Sigmoid colon (tissue), 7 donors: ENCODE measurements around the gene ERFL. TPM values are rescaled to one million over a fixed set of nuclear protein-coding genes. Genes with fewer than 3 reads are reported as not detected.

Source experiments
- DNase-seq: peaks from one replicate; pipeline ENCODE4 v3.0.0-alpha.2; 2019
- H3K27ac ChIP-seq, 4 donors: fragments of 200-600 bp; sonication (generic); one replicate each; pipeline ENCODE4 v1.5.1; 2016 to 2019; ENCODE audit warnings: mild to moderate bottlenecking in 1 of 4
- H3K27me3 ChIP-seq, 3 donors: fragments of 200-600 bp; sonication (generic); one replicate each; pipeline ENCODE4 v1.5.1; 2019; ENCODE audit warnings: mild to moderate bottlenecking in 1 of 3
- H3K36me3 ChIP-seq, 4 donors: fragments of 200-600 bp; sonication (generic); one replicate each; pipeline ENCODE4 v1.5.1; 2016 to 2019
- H3K4me1 ChIP-seq, 4 donors: fragments of 200-600 bp; sonication (generic); one replicate each; pipeline ENCODE4 v1.5.1; 2017 to 2019
- H3K4me3 ChIP-seq, 4 donors: fragments of 200-600 bp; sonication (generic); one replicate each; pipeline ENCODE4 v1.5.1; 2017 to 2019; ENCODE audit warnings: mild to moderate bottlenecking in 2 of 4, moderate library complexity in 1 of 4
- H3K9me3 ChIP-seq, 4 donors: fragments of 200-600 bp in 3 of 4; sonication (generic) in 3 of 4; one replicate each; pipeline versions ENCODE4 v1.5.1 to v1.6.1; 2013 to 2019
- CTCF ChIP-seq, 4 experiments: fragments of 450-650 bp in 3 of 4; fragments of 200-600 bp in 1 of 4; IDR thresholded peaks; one replicate each; pipeline ENCODE4 v1.5.1; 2016 to 2019; ENCODE audit warnings: antibody characterized with exemption in 4 of 4, mild to moderate bottlenecking in 3 of 4, moderate library complexity in 2 of 4
- EP300 ChIP-seq, 4 donors: sonication (generic); formaldehyde crosslinking; IDR thresholded peaks; one replicate each; pipeline ENCODE4 v1.6.1; 2017; ENCODE audit warnings: antibody characterized with exemption in 4 of 4
- POLR2A ChIP-seq, 2 donors: fragments of 450-650 bp; IDR thresholded peaks; one replicate each; pipeline ENCODE4 v1.6.1; 2016; ENCODE audit warnings: antibody characterized with exemption in 2 of 2, mild to moderate bottlenecking in 2 of 2, moderate library complexity in 2 of 2
- POLR2AphosphoS5 ChIP-seq, 4 donors: sonication (generic); formaldehyde crosslinking; IDR thresholded peaks; one replicate each; pipeline ENCODE4 v1.6.1; 2017; ENCODE audit warnings: antibody characterized with exemption in 4 of 4
- WGBS, 2 donors: extraction: QIAGEN DNeasy Blood & Tissue Kit; methylation state at CpG; one replicate each; pipeline ENCODE4 v1.1.7; 2013; 5-methylcytosine and 5-hydroxymethylcytosine counted together
- intact Hi-C: fragments of 100-400 bp; cut with DNase I; formaldehyde crosslinking; loops from one replicate; pipeline ENCODE4 v1.15.1; 2023
- polyA plus RNA-seq, 3 donors: library from polyadenylated mRNA; stranded (reverse); fragments of 200-250 nt; gene quantifications; one replicate each; pipeline ENCODE4 v1.2.3, GENCODE V29; 2013
- total RNA-seq, 4 donors: library from RNA; depleted of rRNA; stranded (reverse); fragments of >200 nt; gene quantifications; one replicate each; pipeline ENCODE4 v1.1.0, GENCODE V29; 2016
- donor health status: healthy with polysubstance abuse.
- donor health status: Bipolar disorder and iron deficiency.
- donor health status: healthy.

Gene ERFL
- total and polyA plus RNA-seq, 7 donors: 1.3 TPM; not detected in 6

GRCh38 chr19:41897820-41898219 lies 30.4 kb downstream of the ERFL start:
- Histone ChIP-seq H3K4me3 (no peak overlapping the region), H3K27me3 (no peaks in the 10 kb centered on the region), H3K9me3 (no peaks in the 10 kb centered on the region), H3K36me3 (peaks cover 35 to 87% (median 58%) of the 10 kb centered on the region in 4 donors), H3K4me1 (no peaks in the 10 kb centered on the region), H3K27ac (no peak overlapping the region)
- TF ChIP-seq POLR2AphosphoS5 (IDR thresholded peaks at IDR 0.05): no peak
- TF ChIP-seq EP300 (IDR thresholded peaks at IDR 0.05): no peak
- WGBS, 2 donors: 93% methylated on average over 24 of the region's 24 CpGs
- intact Hi-C loops: no loop called here
- DNase-seq: no peak

- TF ChIP-seq CTCF (IDR thresholded peaks at IDR 0.05) (no peak), POLR2AphosphoS5 (IDR thresholded peaks at IDR 0.05) (no peak)
- H3K36me3 ChIP-seq: peaks cover 31 to 86% (median 59%) of the 10 kb centered on the region in 4 donors
- WGBS, 2 donors: 94 to 98% methylated on average over 3 of the region's 3 CpGs
- H3K27me3 ChIP-seq: no peaks in the 10 kb centered on the region
- H3K4me1 ChIP-seq: no peaks in the 10 kb centered on the region
- no peak for DNase-seq
- intact Hi-C loops: no loop called here
- H3K4me3 ChIP-seq: no peak overlapping the region
- no peaks in the 10 kb centered on the region for H3K9me3 ChIP-seq
- H3K27ac ChIP-seq: no peak overlapping the region
Measured at GRCh38 chr19:41897181-41897580, 31.1 kb downstream of the ERFL start.

- 90 to 97% methylated on average over 1 of the region's 1 CpG for WGBS, 2 donors
Measured at GRCh38 chr19:41896581-41896942, 31.7 kb downstream of the ERFL start.

GRCh38 chr19:41895745-41896580 lies 32.3 kb downstream of the ERFL start:
- DNase-seq: no peak
- intact Hi-C loops: no loop called here
- Histone ChIP-seq H3K36me3 (peaks cover 22 to 82% (median 54%) of the 10 kb centered on the region in 4 donors), H3K4me3 (no peak overlapping the region), H3K9me3 (no peaks in the 10 kb centered on the region), H3K27ac (no peak overlapping the region), H3K27me3 (no peaks in the 10 kb centered on the region), H3K4me1 (no peaks in the 10 kb centered on the region)
- WGBS, 2 donors: 87% methylated on average over 19 of the region's 19 CpGs
- no peak for TF ChIP-seq EP300 (IDR thresholded peaks at IDR 0.05)
- TF ChIP-seq POLR2AphosphoS5 (IDR thresholded peaks at IDR 0.05): no peak
- no peak for TF ChIP-seq CTCF (IDR thresholded peaks at IDR 0.05)
- no peak for TF ChIP-seq POLR2A (IDR thresholded peaks at IDR 0.05)

More at GRCh38 chr19:41896581-41896942, 31.7 kb downstream of the ERFL start:
- TF ChIP-seq CTCF (IDR thresholded peaks at IDR 0.05) (no peak), POLR2A (IDR thresholded peaks at IDR 0.05) (no peak), POLR2AphosphoS5 (IDR thresholded peaks at IDR 0.05) (no peak), EP300 (IDR thresholded peaks at IDR 0.05) (no peak)
- Histone ChIP-seq H3K4me1 (no peaks in the 10 kb centered on the region), H3K27ac (no peak overlapping the region), H3K36me3 (peaks cover 25 to 86% (median 57%) of the 10 kb centered on the region in 4 donors), H3K9me3 (no peaks in the 10 kb centered on the region), H3K27me3 (no peaks in the 10 kb centered on the region), H3K4me3 (no peak overlapping the region)
- DNase-seq: no peak
- intact Hi-C loops: no loop called here

- H3K9me3 ChIP-seq: no peaks in the 10 kb centered on the region
- intact Hi-C loops: no loop called here
- H3K4me1 ChIP-seq: no peaks in the 10 kb centered on the region
- H3K4me3 ChIP-seq: no peak overlapping the region
- TF ChIP-seq EP300 (IDR thresholded peaks at IDR 0.05) (no peak), POLR2AphosphoS5 (IDR thresholded peaks at IDR 0.05) (no peak), POLR2A (IDR thresholded peaks at IDR 0.05) (no peak), CTCF (IDR thresholded peaks at IDR 0.05) (no peak)
- WGBS, 2 donors: 87 to 88% methylated on average over 14 of the region's 14 CpGs
- H3K27me3 ChIP-seq: no peaks in the 10 kb centered on the region
- no peak overlapping the region for H3K27ac ChIP-seq
- peaks cover 18 to 76% (median 49%) of the 10 kb centered on the region in 4 donors for H3K36me3 ChIP-seq
- no peak for DNase-seq
Measured at GRCh38 chr19:41894350-41894749, 33.9 kb downstream of the ERFL start.
